ENCODE data around the gene PSMC3IP. TPM values are rescaled to one million over a fixed set of nuclear protein-coding genes. Genes with fewer than 3 reads are reported as not detected.

Gene PSMC3IP
- total RNA-seq, 8 experiments from 2014 or later, result 1.5 to 24.7 (median 12.1) TPM

GRCh38 chr17:42608305-42609181 is 31.0 kb upstream of the PSMC3IP start:
- WGBS, 10 experiments, result 0 to 9% (median 2%) methylated on average over 1 to 14 of the region's 30 CpGs; no CpG with 5 or more reads in 2 of the 10 experiments
- in situ Hi-C loops (cut with MboI; ENCODE audit: low pct_unique_long_range_greater_than_20kb in 2 of 9, low sequenced_read_pairs in 9 of 9, unreplicated experiment in 9 of 9), result no loop called here
- ATAC-seq (replicated peaks in 6 of 8), result peak; percentile 61 to 76 (median 66)
- Histone ChIP-seq H3K4me1 (replicated peaks in 1 of 2) (peaks cover 3 to 12% of the 10 kb centered on the region in 2 donors), H3K27ac (peak overlapping the region; percentile 86 to 90), H3K4me3 (peak overlapping the region; percentile 64 to 90 (median 82))

- WGBS, 10 experiments, result 11 to 79% (median 53%) methylated on average over 2 to 3 of the region's 3 CpGs; no CpG with 5 or more reads in 1 of the 10 experiments
- Histone ChIP-seq H3K4me3 (peak overlapping the region; percentile 64 to 90 (median 82)), H3K4me1 (replicated peaks in 1 of 2) (peaks cover 3 to 12% of the 10 kb centered on the region in 2 donors), H3K27ac (no peak overlapping the region)
- no peak for ATAC-seq (replicated peaks in 6 of 8)
- in situ Hi-C loops (cut with MboI; ENCODE audit: low pct_unique_long_range_greater_than_20kb in 2 of 9, low sequenced_read_pairs in 9 of 9, unreplicated experiment in 9 of 9), result no loop called here
Observed at GRCh38 chr17:42607769-42608168, 30.2 kb upstream of the PSMC3IP start.

- ATAC-seq (replicated peaks in 6 of 8), result no peak
- Histone ChIP-seq H3K4me3 (no peak overlapping the region), H3K4me1 (replicated peaks in 1 of 2) (peaks cover 0 to 7% of the 10 kb centered on the region in 2 donors), H3K27ac (no peak overlapping the region)
- 65 to 100% (median 97%) methylated on average over 1 to 7 of the region's 7 CpGs; no CpG with 5 or more reads in 3 of the 10 experiments for WGBS, 10 experiments
- in situ Hi-C loops (cut with MboI; ENCODE audit: low pct_unique_long_range_greater_than_20kb in 2 of 9, low sequenced_read_pairs in 9 of 9, unreplicated experiment in 9 of 9), result no loop called here
Observed at GRCh38 chr17:42603318-42603717, 25.8 kb upstream of the PSMC3IP start.

DNA sequence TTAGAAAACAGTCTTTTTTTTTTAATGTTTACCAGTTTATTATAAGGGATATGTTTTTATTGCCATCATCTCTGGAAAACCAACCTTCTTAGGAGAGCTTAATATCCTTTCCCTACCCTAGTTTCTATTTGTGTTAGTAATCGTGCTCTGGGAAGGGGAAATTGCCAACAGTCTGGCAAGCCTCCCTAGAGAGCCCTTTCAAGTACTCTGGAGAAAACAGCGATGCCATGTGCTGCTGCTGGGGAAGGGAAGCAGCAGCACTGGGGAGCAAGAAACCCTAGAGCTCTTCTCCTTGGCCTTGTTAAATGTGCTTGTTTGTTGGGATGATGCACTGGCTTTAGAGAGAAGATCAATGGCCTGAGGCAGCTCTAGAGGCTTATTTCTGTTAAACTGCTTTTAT is 21.4 kb upstream of the PSMC3IP start:
- no peak overlapping the region for H3K4me3 ChIP-seq
- ATAC-seq (replicated peaks in 6 of 8), result no peak
- 49 to 100% (median 76%) methylated on average over 1 to 2 of the region's 2 CpGs; no CpG with 5 or more reads in 2 of the 10 experiments for WGBS, 10 experiments
- no peaks in the 10 kb centered on the region for H3K4me1 ChIP-seq (replicated peaks in 1 of 2)
- H3K27ac ChIP-seq, result no peak overlapping the region
- in situ Hi-C loops (cut with MboI; ENCODE audit: low pct_unique_long_range_greater_than_20kb in 2 of 9, low sequenced_read_pairs in 9 of 9, unreplicated experiment in 9 of 9), result loop anchor here in 1 of 9 experiments (25.0 kb wide), 1 partner anchor 112 kb away; no protein-coding TSS in a partner anchor

GRCh38 chr17:42596386-42596785 is 18.9 kb upstream of the PSMC3IP start:
- no peaks in the 10 kb centered on the region for H3K4me1 ChIP-seq (replicated peaks in 1 of 2)
- ATAC-seq (replicated peaks in 6 of 8), result no peak
- in situ Hi-C loops (cut with MboI; ENCODE audit: low pct_unique_long_range_greater_than_20kb in 2 of 9, low sequenced_read_pairs in 9 of 9, unreplicated experiment in 9 of 9), result loop anchor here in 1 of 9 experiments (25.0 kb wide), 1 partner anchor 109 kb away; no protein-coding TSS in a partner anchor
- WGBS, 10 experiments, result 80 to 100% (median 94%) methylated on average over 1 to 3 of the region's 3 CpGs; no CpG with 5 or more reads in 1 of the 10 experiments
- H3K27ac ChIP-seq, result no peak overlapping the region
- H3K4me3 ChIP-seq, result no peak overlapping the region

- 83 to 100% (median 93%) methylated on average over 4 to 8 of the region's 9 CpGs; no CpG with 5 or more reads in 2 of the 10 experiments for WGBS, 10 experiments
- ATAC-seq (replicated peaks in 6 of 8), result no peak
- in situ Hi-C loops (cut with MboI; ENCODE audit: low pct_unique_long_range_greater_than_20kb in 2 of 9, low sequenced_read_pairs in 9 of 9, unreplicated experiment in 9 of 9), result loop anchor here in 1 of 9 experiments (25.0 kb wide), 1 partner anchor 104 kb away; no protein-coding TSS in a partner anchor
Observed at GRCh38 chr17:42591411-42591810, 13.9 kb upstream of the PSMC3IP start.

GRCh38 chr17:42590886-42591285 is 13.4 kb upstream of the PSMC3IP start:
- Histone ChIP-seq H3K4me3 (no peak overlapping the region), H3K4me1 (replicated peaks in 1 of 2) (no peaks in the 10 kb centered on the region), H3K27ac (no peak overlapping the region)
- in situ Hi-C loops (cut with MboI; ENCODE audit: low pct_unique_long_range_greater_than_20kb in 2 of 9, low sequenced_read_pairs in 9 of 9, unreplicated experiment in 9 of 9), result loop anchor here in 1 of 9 experiments (25.0 kb wide), 1 partner anchor 104 kb away; no protein-coding TSS in a partner anchor
- WGBS, 10 experiments, result 60 to 100% (median 90%) methylated on average over 1 to 2 of the region's 2 CpGs; no CpG with 5 or more reads in 5 of the 10 experiments
- no peak for ATAC-seq (replicated peaks in 6 of 8)

More at GRCh38 chr17:42591411-42591810, 13.9 kb upstream of the PSMC3IP start:
- Histone ChIP-seq H3K27ac (no peak overlapping the region), H3K4me1 (replicated peaks in 1 of 2) (no peaks in the 10 kb centered on the region), H3K4me3 (no peak overlapping the region)

DNA sequence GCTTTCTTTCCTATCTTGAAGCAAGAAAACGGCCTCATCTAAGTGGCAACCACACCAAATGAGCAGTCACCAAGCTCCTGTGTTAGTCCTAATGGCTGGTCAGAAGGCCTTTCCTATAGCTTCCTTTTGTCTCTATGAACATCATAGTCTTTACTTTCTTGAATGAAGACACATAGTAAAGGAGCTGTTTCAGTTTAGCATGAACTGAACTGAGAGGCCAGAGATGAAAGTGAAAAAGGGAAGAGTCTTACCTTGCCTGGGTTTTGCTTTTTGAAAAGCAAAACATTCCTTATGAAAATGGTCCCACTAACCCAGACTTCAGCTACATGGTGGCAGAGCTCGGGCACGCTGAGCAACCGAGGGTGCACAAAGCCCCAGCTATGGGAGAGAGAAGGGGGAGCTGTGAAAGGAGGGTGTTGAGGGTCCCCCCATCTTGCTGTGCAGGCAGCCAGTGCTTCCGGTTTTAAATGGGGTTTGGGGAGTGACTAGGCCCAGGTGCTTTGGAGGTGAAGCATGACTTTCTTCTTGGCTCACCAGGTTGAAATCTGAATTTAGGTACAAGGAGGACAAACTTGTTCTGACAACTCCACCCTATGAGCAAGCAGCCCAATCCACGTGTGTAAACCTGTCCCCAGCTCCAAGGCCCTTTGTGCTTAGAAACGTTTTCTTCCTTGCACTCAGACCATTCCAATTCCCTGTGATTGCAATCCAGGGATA is 9.1 kb upstream of the PSMC3IP start:
- Histone ChIP-seq H3K4me3 (no peak overlapping the region), H3K4me1 (replicated peaks in 1 of 2) (no peaks in the 10 kb centered on the region), H3K27ac (no peak overlapping the region)
- WGBS, 10 experiments, result 48 to 96% (median 78%) methylated on average over 1 to 7 of the region's 7 CpGs; no CpG with 5 or more reads in 2 of the 10 experiments
- no peak for ATAC-seq (replicated peaks in 6 of 8)
- in situ Hi-C loops (cut with MboI; ENCODE audit: low pct_unique_long_range_greater_than_20kb in 2 of 9, low sequenced_read_pairs in 9 of 9, unreplicated experiment in 9 of 9), result loop anchor here in 1 of 9 experiments (25.0 kb wide), 1 partner anchor 99 kb away; no protein-coding TSS in a partner anchor

DNA sequence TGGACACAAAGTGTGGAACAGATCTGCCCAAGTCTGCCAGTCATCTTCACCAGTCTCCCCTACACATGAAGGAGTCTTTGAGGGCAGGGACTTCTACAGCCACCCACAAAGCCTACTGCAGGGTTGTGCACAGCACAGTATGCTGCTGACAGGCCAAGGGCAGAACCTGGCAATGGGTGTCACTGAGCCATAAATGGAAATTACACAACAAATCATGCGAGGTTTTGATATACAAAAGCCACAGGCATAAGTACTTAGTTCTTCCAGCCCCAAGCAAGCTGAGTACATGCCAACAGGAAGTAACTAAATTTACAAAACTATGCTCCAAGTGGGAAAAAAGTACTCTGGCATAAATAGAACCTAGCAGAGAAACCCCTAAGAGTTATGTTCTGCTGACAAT is 7.8 kb upstream of the PSMC3IP start:
- H3K4me3 ChIP-seq, result no peak overlapping the region
- WGBS, 10 experiments, result 0 to 100% (median 75%) methylated on average over 1 of the region's 1 CpG; no CpG with 5 or more reads in 5 of the 10 experiments
- ATAC-seq (replicated peaks in 6 of 8), result peak in 3 of 8 experiments; percentile 59 to 100 (median 99)
- in situ Hi-C loops (cut with MboI; ENCODE audit: low pct_unique_long_range_greater_than_20kb in 2 of 9, low sequenced_read_pairs in 9 of 9, unreplicated experiment in 9 of 9), result loop anchor here in 1 of 9 experiments (25.0 kb wide), 1 partner anchor 98 kb away; no protein-coding TSS in a partner anchor
- H3K4me1 ChIP-seq (replicated peaks in 1 of 2), result no peaks in the 10 kb centered on the region
- H3K27ac ChIP-seq, result no peak overlapping the region

- Histone ChIP-seq H3K4me3 (no peak overlapping the region), H3K4me1 (replicated peaks in 1 of 2) (no peaks in the 10 kb centered on the region), H3K27ac (no peak overlapping the region)
- in situ Hi-C loops (cut with MboI; ENCODE audit: low pct_unique_long_range_greater_than_20kb in 2 of 9, low sequenced_read_pairs in 9 of 9, unreplicated experiment in 9 of 9), result loop anchor here in 1 of 9 experiments (25.0 kb wide), 1 partner anchor 98 kb away; no protein-coding TSS in a partner anchor
- WGBS, 10 experiments, result 38 to 100% (median 92%) methylated on average over 1 to 9 of the region's 9 CpGs; no CpG with 5 or more reads in 3 of the 10 experiments
- ATAC-seq (replicated peaks in 6 of 8), result no peak
Observed at GRCh38 chr17:42584880-42585279, 7.4 kb upstream of the PSMC3IP start.

DNA sequence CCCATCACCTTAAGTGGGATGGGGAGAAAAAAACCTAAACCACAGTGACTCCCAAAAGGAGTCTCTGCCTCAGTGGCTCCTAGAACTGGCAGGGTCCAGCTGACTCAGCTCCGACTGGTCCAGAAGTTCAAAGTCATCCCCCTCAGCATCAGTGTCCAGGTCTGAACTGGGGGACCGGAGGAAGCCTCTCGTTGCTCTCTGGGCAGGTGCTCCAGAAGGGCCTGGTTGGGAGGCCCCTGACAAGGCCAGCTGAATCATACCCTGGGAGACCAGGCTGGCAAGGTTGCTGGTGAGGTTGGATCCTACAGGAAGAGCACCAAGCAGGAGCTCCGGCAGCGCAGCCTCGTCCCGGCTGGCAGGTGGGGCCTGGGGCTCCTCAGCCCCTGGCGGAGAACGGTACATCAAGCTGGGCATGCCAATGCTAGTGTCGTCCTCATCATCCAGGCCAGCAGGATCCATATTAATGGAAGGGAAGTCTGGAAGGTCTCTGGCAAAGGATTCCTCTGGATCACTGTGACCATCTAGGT is 4.3 kb upstream of the PSMC3IP start:
- Histone ChIP-seq H3K4me1 (replicated peaks in 1 of 2) (peaks cover 5% of the 10 kb centered on the region in 2 donors), H3K4me3 (no peak overlapping the region), H3K27ac (no peak overlapping the region)
- in situ Hi-C loops (cut with MboI; ENCODE audit: low pct_unique_long_range_greater_than_20kb in 2 of 9, low sequenced_read_pairs in 9 of 9, unreplicated experiment in 9 of 9), result loop anchor here in 1 of 9 experiments (25.0 kb wide), 1 partner anchor 95 kb away; no protein-coding TSS in a partner anchor
- no peak for ATAC-seq (replicated peaks in 6 of 8)
- WGBS, 10 experiments, result 50 to 100% (median 98%) methylated on average over 1 to 8 of the region's 10 CpGs; no CpG with 5 or more reads in 5 of the 10 experiments

Measured in motor neuron (in vitro differentiated cells).